Stimulated activated CD4-positive, alpha-beta T cell treated with anti-CD3 and anti-CD28 coated beads, Interleukin-12 subunit alpha, Interleukin-12 subunit beta, amount 100 ng/mL, for 48 hours (primary cell): ENCODE data around the gene ADAMTS14.
A peak's percentile ranks its signal among the peaks of the same experiment; 100 is the strongest.
"Not testable (repeated sequence)": the region's sequence is repeated elsewhere in the genome, so short reads cannot be mapped to it uniquely, and the experiment has no call there.

Experiments
- DNase-seq, 3 donors: peaks; one replicate each; pipeline ENCODE4 v3.0.0-alpha.2; 2020; ENCODE audit warnings: low read depth in 2 of 3, low spot score in 1 of 3

The ADAMTS14 gene

DNA sequence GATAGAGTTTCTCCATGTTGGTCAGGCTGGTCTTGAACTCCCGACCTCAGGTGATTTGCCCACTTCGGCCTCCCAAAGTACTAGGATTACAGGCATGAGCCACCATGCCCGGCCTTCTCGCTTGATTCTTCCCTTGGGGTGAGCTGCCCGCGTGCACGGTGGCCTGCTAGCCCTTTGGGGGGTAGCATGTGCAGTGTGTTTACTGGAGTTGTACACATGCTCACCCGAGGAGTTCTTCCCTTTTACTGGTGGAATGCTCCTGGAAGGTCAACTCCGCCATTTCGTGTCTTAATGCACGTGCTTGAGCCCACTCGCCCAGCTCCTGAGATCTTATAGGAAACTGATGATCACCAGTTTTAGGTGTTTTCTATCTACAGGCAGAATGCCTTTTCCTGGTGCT is 17.0 kb upstream of the ADAMTS14 start:
- DNase-seq, result no peak

DNA sequence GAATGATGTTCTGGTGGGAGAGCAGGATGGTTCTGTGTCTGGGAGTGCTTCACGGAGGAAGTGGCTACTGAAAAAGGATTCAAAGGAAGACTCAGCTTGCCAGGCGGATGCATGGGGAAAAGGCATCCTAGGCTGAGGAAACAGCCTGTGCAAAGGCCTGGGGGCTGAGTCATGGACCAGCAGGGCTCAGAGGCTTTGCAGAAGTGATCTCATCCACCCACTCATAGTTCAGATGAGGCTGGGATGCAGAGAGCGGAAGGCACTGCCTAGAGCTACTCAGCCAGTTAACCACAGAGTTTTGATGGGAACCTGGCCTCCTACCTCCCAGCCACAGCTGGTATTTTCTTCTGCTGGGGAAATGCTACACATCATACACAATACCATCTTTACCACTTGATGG is 15.8 kb upstream of the ADAMTS14 start:
- DNase-seq, result peak; percentile 27 to 67 (median 62)

DNA sequence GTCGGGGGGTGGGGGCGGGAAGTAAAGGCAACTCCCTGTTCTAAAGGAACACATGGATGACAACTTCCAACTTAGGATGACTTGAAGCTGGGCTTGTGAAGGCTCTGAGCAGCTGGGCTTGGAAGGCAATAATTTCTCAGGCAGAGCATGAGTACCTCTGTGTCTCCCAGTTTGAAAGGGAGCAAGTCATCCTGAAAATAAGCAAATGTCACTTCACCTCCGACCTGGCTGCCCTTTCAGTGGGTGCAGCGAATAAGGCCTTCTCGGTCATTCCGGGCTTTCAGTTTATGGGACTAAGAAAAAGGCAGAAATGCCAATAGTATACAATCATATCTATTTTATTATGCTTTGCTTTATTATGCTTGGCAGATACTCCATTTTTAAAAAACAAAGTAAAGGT is 15.3 kb upstream of the ADAMTS14 start:
- no peak for DNase-seq

DNA sequence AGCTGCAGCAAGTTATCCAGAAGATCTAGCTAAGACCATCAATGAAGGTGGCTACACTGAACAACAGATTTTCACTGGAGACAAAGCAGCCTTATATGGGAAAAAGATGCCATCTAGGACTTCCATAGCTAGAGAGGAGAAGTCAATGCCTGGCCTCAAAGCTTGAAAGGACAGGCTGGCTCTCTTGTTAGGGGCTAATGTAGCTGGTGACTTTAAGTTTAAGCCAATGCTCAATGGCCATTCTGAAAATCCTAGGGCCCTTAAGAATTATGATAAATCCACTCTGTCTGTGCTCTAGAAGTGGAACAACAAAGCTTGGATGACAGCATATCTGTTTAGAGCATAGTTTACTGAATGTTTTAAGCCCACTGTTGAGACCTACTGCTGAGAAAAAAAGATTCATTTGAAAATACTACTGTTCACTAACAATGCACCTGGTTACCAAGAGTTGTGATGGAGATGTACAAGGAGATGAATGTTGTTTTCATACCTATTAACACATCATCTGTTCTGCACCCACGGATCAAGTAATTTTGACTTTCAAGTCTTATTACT is 13.6 kb upstream of the ADAMTS14 start:
- no peak for DNase-seq

DNA sequence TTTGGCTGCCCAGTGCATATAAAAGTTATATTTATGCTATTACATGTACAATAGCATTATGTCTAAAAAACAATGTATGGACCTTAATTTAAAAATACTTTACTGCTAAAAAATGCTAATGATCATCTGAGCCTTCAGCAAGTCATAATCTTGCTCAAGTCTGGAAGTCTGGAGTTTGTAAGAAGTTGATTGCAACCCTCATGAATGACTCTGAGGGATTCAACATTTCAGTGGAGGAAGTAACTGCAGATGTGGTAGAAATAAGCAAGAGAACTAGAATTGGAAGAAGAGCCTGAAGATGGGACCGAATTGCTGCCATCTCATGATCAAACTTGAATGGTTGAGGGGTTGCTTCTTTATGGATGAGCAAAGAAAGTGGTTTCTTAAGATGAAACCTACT is 13.0 kb upstream of the ADAMTS14 start:
- no peak for DNase-seq

DNA sequence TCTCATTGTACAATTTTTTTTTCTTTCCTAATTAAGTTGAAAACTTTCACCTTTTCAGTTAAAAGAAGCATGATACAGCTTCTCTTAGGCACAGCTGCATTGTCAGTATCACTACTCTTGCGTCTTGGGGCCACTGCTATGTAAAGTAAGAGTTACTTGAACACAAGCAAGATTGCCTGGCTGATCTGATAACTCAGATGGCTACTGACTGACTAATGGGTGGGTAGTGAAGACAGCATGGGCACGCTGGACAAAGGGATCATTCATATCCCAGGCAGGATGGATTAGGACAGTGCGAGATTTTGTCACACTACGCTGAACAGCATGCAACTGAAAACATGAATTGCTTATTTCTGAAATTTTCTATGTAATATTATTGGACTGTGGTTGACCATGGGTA is 11.6 kb upstream of the ADAMTS14 start:
- no peak for DNase-seq

DNA sequence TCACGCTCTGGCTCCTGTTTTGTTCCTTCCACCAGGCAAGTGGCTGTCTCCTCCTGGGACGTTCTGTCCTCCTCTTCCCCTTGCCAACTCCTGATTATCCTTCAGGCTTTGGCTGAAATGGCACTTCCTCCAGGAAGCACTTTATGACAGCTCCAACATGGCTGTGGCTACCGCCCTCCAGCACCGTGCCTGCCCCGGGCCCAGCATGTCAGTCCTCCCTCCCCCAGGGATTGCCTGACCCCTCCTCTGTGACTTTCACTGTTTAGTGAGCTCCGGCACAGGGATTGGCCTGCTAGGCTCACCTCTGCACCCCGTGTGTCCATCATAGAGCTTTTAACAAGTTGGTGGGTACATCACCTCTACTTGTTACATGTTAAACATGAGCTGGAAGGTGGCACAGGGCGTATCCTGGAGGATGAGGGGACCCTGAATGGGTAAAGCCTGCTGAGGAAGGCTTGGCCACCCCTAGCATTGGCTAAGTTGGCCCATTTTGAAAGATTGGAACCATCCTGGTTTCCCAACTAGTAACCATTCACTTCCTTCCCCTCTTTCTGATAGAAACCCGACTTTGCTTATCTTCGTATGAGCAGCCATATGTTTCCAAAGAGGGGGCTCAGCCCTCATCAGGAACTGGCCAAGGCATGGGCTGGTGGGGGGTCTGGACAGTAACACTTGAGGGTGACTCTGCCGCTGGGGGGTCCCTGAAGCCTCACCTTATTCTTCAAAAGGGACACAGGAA is 10.5 kb upstream of the ADAMTS14 start:
- DNase-seq, result no peak

DNA sequence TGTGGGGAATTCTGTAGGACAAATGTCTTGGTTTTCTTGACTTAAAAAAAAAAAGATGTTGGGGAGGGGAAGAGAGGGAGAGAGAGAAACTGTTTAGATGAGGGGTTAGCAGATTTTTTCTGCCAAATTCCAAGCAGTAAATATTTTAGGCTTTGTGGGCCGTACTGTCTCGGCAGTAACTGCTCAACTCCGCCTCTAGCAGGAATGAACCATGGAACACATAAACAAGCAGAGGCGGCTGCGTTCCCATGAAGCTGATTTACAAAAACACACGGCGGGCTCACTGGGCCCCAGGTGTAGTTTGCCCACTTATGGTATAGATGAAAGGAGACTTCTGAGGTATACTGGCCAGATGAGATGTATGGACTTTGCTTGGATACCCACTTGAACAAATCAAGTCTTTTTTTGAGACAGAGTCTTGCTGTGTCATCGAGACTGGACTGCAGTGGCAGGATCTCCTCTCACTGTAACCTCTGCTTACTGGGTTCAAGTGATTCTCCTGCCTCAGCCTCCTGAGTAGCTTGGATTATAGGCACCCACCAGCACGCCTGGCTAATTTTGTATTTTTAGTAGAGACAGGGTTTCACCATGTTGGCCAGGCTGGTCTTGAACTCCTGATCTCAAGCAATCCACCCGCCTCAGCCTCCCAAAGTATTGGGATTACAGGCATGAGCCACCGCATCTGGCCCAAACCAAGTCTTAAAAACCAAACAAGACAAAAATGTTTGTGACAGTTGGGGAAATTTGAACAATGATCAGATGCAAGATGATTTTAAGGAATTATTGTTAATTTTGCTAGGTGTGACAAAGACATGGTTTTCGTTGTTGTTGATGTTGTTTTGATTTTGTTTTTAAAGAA is 9.7 kb upstream of the ADAMTS14 start:
- DNase-seq, result no peak

DNA sequence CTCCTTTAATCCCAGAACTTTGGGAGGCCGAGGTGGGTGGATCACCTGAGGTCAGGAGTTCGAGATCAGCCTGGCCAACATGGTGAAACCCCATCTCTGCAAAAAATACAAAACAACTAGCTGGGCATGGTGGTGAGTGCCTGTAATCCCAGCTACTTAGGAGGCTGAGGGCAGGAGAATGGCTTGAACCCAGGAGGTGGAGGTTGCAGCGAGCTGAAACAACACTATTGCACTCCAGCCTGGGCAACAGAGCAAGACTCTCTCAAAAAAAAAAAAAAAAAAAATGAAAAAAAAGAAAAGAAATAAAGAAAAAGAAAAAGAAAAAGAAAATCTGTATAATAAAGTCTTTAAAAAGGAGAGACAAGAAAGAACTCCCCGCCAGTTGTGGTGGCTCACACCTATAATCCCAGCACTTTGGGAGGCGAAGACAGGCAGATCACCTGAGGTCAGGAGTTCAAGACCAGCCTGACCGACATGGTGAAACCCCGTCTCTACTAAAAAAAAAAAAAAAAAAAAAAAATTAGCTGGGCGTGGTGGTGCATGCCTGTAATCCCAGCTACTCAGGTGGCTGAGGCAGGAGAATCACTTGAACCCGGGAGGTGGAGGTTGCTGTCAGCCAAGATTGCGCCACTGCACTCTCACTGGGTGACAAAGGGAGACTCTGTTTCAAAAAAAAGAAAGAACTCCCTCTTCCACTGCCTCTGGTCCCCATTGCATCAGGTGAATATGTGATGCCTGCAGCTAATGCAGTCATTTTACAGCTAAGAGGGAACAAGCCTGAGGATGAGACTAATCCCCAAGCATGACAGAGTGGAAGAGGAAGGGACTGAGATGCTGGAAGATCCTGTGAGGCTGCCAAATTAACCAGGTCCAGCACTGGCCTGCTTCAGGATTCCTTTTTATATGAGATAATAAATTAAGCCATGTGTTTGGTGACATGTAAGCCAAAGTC is 8.6 kb upstream of the ADAMTS14 start:
- not testable (repeated sequence) for DNase-seq

DNA sequence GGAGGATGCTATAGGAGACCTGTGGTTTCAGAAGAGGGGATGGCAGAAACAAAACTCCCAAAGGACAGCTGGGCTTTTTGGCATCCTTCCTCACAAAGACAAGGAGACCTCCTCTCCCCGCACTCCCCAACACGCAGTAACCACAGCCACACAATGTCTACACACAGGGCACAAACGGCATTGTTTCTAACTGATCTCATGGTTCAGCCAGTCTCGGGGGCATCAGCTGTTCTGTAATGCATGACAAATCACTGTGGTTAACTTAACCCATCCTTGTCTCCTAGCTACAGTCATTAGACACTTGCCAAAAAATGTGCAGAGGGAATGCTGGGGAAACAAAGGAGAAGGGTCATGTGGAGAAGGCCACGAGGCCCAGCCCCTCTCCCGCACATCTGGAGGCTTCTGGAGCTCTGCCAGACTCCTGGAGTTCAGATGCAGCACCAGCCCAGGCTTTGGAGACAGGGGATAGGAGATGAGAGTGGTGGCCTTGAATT is 7.6 kb upstream of the ADAMTS14 start:
- no peak for DNase-seq

DNA sequence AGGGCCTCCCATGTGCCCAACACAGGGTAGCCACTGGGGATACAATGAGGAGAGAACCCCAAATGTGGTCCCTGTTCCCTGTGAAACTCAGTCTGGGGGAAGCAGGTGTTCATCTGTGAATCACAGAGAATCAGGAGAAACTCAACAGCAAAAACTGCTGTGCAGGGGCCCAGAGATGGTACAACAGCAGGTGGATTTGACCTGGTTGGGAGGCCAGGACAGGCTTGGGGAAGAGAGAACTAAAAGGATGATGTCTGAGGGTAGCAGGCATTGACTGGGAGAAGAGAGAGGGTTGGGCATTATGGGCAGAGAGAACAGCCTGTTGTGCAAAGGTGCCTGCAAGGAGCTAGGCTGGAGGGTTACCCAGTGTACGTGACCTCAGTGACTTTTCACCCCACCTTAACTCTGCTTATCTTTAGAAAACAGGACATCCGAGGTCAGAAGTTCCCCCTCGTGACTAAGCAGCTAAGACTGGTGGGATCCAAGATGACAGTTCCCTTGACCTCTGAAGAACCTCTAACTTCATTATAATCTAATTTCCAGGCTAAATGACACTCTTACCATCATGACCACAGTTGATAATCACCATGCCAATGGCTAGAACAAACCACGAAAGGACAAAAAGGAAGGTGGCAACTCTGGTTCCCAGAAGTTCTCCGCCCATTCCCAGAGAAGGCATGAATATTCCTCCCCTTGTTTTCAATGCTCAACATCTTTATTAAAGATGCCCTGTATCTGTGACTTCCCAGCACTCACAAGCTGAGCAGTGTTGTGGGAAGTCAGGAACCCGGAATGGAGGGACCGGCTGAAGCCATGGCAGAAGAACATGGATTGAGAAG is 5.1 kb upstream of the ADAMTS14 start:
- no peak for DNase-seq

DNA sequence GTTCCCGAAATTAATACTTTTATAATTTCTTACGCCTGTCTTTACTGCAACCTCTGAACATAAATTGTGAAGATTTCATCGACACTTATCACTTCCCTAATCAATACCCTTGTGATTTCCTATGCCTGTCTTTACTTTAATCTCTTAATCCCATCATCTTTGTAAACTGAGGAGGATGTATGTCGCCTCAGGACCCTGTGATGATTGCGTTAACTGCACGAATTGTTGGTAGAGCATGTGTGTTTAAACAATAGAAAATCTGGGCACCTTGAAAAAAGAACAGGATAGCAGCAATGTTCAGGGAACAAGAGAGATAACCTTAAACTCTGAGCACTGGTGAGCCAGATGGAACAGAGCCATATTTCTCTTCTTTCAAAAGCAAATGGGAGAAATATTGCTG is 4.5 kb upstream of the ADAMTS14 start:
- not testable (repeated sequence) for DNase-seq

DNA sequence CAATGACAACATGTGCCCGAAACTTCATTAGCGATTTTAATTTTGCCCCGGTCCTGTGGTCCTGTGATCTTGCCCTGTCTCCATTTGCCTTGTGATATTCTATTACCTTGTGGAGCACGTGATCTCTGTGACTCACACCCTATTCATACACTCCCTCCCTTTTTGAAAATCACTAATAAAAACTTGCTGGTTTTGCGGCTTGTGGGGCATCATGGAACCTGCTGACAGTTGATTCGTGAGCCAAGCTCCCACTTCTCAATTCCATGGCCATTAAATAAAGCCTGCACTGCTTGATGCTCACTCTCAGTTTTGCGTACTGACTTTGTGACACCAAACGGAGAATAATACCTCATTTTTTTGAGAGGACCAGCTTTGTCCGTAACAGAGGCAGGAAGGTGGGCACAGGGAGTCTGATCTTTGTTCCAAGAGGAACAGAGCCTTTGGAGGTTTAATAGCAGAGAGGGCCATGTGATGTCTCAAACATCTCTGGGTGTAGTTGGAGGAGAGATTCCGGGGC is 3.8 kb upstream of the ADAMTS14 start:
- no peak for DNase-seq

DNA sequence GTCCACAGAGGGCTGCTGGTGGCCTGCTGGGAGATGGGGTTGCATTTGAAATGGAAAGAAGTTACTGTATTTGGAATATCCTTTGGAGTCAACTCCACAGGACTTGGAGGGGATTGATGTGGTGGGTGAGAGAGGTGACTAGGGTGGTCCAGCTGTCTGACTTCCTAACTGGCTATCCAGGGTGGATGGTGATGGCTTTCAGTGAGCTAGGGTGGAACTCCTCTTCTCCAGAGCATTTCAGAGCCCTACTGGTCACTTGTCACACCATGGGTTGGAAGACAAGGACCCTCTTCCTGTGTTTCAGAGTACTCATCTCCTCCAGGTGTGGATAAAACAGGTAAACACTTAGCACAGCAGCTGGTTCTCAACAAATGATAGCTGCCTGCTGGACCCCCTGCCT is 3.3 kb upstream of the ADAMTS14 start:
- no peak for DNase-seq

DNA sequence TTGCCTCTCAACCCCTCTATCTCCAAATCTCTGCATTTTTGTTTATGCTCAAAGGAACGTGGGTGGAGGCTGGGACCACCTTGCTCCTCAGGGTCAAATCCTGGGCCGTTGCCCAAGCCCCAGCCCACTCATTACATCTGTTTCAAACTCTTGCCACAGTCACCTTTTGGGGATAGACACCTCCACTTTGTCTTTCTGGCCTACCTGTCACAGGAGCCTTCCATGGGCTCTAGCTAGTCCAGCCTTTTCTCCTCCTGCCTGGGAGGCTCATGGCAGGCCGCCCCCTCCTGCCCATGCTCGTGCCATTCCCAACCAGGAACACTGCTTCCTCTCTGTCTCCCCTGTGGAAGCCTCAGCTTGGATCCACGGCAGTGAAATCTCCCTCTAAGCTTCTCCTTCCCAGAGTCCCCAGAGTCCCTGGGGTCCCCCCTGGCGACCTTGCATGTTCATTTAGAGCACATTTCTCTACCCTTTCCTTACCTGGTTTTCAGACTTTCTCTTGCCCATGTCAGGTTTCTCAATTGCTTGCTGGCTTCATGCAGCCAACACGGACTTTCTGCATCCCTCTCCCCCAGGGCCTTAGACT is 2.5 kb upstream of the ADAMTS14 start:
- no peak for DNase-seq

DNA sequence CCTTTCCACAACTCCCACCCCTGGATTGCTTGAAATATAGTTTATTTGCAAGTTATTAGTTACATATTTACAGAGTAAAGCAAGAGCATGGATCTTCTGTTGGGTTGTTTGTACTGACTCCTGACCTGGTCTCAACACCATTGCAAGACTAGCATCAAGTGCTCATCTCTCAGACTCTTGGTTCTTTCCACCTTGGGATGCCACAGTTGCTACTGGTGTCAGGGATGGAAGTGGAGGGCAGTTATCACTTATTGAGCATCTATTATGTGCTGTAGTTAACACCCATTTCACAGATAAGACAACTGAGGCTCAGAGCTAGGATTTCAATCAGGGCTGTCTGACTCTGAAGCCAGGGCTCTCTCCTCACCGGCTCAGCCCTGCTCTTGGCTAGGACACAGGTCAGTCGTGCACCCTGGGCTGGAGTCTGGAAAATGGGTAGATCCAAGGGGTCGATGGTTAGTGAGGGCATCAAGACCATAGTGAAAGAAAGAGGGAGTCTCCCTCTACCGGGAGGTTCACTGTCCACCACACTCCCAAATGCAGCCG is 614 bp upstream of the ADAMTS14 start:
- no peak for DNase-seq

DNA sequence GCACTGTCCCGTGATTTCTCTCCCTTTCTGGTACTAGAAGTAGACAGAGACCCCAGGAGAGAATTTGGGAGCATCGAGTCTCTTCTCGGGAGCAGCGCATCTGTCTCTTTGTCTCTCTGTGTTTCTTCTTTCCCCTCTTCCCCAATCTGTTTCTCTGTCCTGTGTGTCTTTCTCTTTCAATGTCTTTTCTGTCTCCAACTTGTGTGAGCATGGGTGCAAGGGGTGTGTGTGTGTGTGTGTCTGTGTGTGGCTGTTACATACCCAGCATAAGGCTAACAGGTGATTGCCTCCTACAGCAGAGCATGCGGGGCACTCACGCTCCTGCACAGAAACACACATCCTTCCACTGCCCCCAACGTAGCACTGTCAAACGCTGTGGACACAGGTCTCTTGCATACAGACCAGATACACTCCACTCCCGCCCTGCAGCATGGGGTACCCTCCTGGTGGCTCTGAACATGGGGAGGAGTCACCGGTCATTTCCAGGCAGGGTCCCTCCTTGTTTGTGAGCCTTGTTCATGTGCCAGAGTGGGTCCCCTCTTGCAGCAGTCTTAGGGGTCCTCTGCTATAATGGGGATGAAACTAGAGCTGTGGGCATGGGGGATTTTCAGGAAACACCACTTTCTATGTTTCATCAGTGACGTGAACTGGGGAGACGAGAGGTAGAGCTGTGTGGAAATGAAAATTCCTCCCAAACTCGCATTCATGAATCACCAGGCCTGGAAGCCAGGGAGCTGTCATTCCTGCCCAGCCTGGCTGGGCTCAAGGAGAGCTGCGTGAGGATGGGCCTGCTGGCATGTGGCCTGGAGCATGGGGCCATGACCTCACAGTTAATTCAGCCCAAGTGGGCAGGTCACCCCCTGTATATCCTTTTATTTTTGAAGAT is 980 bp downstream of the ADAMTS14 start:
- DNase-seq, result no peak

DNA sequence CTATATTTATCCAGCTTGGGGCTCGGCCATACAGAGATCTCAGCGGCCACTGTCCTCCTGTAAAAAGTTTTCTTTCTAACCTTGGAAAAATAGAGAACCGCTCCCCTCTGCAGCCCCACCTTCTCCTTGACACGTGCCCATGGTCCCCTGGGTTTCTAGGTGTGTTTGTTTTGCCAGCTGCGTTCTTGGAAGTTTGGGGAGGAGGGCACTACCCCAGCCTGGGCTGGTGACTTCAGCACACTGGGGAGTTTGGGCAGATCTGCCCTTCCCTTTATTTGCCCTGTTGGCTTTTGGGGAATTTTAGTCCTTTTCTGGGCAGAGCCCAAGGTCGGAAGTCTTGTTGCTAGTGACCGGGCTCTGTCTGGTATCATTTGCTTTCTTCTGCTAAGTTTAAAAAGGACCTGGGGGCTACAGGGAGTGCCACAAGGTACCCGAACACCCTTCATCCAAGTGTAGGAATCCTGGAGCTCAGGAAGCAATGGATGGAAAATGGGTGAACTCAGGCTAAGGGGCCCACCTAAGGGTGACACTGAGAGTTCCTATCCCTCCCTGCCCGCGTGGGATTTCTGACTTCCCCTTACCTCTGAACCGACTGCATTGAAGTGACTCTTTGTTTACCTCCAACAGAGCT is 1.7 kb downstream of the ADAMTS14 start:
- DNase-seq, result no peak
